NCI-H2107 treated with DMSO at 0.1 percent for 48 hours (cell line): ENCODE results near the gene C20orf144.
"Not testable (repeated sequence)": the region's sequence is repeated elsewhere in the genome, so short reads cannot be mapped to it uniquely, and the experiment has no call there.

ENCODE experiments used
- DNase-seq: peaks from one replicate; lab custom pipeline; 2025; ENCODE audit not compliant: unreplicated experiment; lab: John Stamatoyannopoulos, UW

The C20orf144 gene

GRCh38 chr20:33693741-33694638 is 31.9 kb downstream of the C20orf144 start:
- no peak for DNase-seq

- DNase-seq = no peak
Observed at GRCh38 chr20:33694639-33695012, 32.5 kb downstream of the C20orf144 start.

- DNase-seq = no peak
Observed at GRCh38 chr20:33696448-33696847, 34.3 kb downstream of the C20orf144 start.

GRCh38 chr20:33697129-33697528 is 35.0 kb downstream of the C20orf144 start:
- no peak for DNase-seq

GRCh38 chr20:33698966-33699365 is 36.8 kb downstream of the C20orf144 start:
- DNase-seq = not testable (repeated sequence)

GRCh38 chr20:33700696-33701441 is 38.7 kb downstream of the C20orf144 start:
- DNase-seq = not testable (repeated sequence)

GRCh38 chr20:33701629-33702450 is 39.7 kb downstream of the C20orf144 start:
- DNase-seq = no peak

GRCh38 chr20:33702861-33703260 is 40.7 kb downstream of the C20orf144 start:
- no peak for DNase-seq

- DNase-seq = no peak
Observed at GRCh38 chr20:33703498-33704137, 41.5 kb downstream of the C20orf144 start.

GRCh38 chr20:33704197-33704924 is 42.2 kb downstream of the C20orf144 start:
- DNase-seq = no peak

GRCh38 chr20:33707668-33708067 is 45.5 kb downstream of the C20orf144 start:
- no peak for DNase-seq

- no peak for DNase-seq
Observed at GRCh38 chr20:33709398-33709797, 47.3 kb downstream of the C20orf144 start.

- no peak for DNase-seq
Observed at GRCh38 chr20:33709905-33710541, 47.9 kb downstream of the C20orf144 start.

- no peak for DNase-seq
Observed at GRCh38 chr20:33710681-33711445, 48.7 kb downstream of the C20orf144 start.

- DNase-seq = no peak
Observed at GRCh38 chr20:33711446-33711738, 49.3 kb downstream of the C20orf144 start.
